Right kidney (tissue), 9 donors: Measurements from ENCODE around the gene GTF2B.
"Not testable (repeated sequence)": the region's sequence is repeated elsewhere in the genome, so short reads cannot be mapped to it uniquely, and the experiment has no call there.

Experiments
- DNase-seq: peaks from one replicate; pipeline ENCODE4 v3.0.0-alpha.2; 2016
- long read RNA-seq, 8 donors: transcript quantifications; one replicate each; lab custom pipeline, GENCODE V29; 2026

GTF2B gene, protein sequence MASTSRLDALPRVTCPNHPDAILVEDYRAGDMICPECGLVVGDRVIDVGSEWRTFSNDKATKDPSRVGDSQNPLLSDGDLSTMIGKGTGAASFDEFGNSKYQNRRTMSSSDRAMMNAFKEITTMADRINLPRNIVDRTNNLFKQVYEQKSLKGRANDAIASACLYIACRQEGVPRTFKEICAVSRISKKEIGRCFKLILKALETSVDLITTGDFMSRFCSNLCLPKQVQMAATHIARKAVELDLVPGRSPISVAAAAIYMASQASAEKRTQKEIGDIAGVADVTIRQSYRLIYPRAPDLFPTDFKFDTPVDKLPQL
- long read RNA-seq, donor 1, transcript GTF2B-201 (7 exons, 1,351 nt) = major isoform, 27 of 35 reads
- long read RNA-seq, donor 1, partial matches to known transcripts = 8 of 35 reads
- long read RNA-seq, donor 1, other reads (novel, unspliced or antisense) = 0 of 35 reads
- long read RNA-seq, donor 2, transcript GTF2B-201 (7 exons, 1,351 nt) = major isoform, 13 of 13 reads
- long read RNA-seq, donor 2, partial matches to known transcripts = 0 of 13 reads
- long read RNA-seq, donor 2, other reads (novel, unspliced or antisense) = 0 of 13 reads
- long read RNA-seq, donor 3, transcript GTF2B-201 (7 exons, 1,351 nt) = major isoform, 11 of 53 reads
- long read RNA-seq, donor 3, partial matches to known transcripts = 42 of 53 reads
- long read RNA-seq, donor 3, other reads (novel, unspliced or antisense) = 0 of 53 reads
- long read RNA-seq, donor 4, transcript GTF2B-201 (7 exons, 1,351 nt) = major isoform, 22 of 62 reads
- long read RNA-seq, donor 4, partial matches to known transcripts = 40 of 62 reads
- long read RNA-seq, donor 4, other reads (novel, unspliced or antisense) = 0 of 62 reads
- long read RNA-seq, donor 5, transcript GTF2B-201 (7 exons, 1,351 nt) = major isoform, 17 of 17 reads
- long read RNA-seq, donor 5, partial matches to known transcripts = 0 of 17 reads
- long read RNA-seq, donor 5, other reads (novel, unspliced or antisense) = 0 of 17 reads
- long read RNA-seq, donor 6, transcript GTF2B-201 (7 exons, 1,351 nt) = major isoform, 20 of 20 reads
- long read RNA-seq, donor 6, partial matches to known transcripts = 0 of 20 reads
- long read RNA-seq, donor 6, other reads (novel, unspliced or antisense) = 0 of 20 reads
- long read RNA-seq, donor 7, transcript GTF2B-201 (7 exons, 1,351 nt) = major isoform, 35 of 48 reads
- long read RNA-seq, donor 7, partial matches to known transcripts = 13 of 48 reads
- long read RNA-seq, donor 7, other reads (novel, unspliced or antisense) = 0 of 48 reads
- long read RNA-seq, donor 8, transcript GTF2B-201 (7 exons, 1,351 nt) = major isoform, 22 of 22 reads
- long read RNA-seq, donor 8, partial matches to known transcripts = 0 of 22 reads
- long read RNA-seq, donor 8, other reads (novel, unspliced or antisense) = 0 of 22 reads

DNA sequence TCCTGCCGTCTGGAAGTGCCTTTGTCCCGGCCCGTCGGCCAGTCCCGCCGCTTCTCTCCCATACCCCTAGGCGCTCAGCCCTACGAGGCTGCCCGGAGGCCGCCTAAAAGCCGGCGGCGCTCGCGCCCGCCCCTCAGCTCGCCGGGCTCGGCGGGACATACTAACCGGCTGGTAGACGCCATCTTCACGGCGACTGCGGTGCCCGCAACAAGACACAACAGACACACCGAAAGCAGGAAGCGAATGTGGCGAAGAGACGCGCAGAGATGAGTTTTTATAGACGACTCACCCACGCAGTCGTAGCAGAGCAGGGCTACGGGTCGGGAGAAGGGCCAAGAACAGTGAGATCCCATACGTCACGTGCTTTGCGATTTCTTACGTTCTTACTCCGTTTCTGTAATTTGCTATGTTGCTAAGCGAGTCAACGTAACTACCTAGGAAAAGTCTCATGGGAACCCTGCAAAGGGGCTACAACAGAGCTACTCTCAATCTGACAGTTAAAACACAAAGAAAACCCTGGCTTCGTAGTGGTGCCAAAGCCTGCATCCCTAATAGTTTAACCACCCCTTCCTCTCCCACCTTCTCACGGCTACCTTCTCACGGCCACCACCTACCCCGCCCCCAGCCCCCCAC lies at the start of gene GTF2B:
GTF2B (minus strand) TSS at position 250 of the 633 bp plus-strand sequence; CDS start at position 182, 68 bp downstream.
- peak; percentile 92 for DNase-seq

DNA sequence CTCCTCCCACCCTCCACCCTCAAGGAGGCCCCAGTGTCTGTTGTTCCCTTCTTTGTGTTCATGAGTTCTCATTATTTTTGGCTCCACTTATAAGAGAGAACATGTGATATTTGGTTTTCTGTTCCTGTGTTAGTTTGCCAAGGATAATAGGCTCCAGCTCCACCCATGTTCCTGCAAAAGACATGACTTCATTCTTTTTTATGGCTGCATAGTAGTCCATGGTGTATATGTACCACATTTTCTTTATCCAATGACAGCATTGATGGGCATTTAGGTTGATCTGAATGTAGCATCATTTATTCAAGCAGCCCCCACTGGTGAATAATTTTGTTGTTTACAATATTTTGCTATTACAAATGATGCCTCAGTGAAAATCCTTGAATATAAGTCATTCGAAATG lies 47.2 kb upstream of the GTF2B start:
- not testable (repeated sequence) for DNase-seq

DNA sequence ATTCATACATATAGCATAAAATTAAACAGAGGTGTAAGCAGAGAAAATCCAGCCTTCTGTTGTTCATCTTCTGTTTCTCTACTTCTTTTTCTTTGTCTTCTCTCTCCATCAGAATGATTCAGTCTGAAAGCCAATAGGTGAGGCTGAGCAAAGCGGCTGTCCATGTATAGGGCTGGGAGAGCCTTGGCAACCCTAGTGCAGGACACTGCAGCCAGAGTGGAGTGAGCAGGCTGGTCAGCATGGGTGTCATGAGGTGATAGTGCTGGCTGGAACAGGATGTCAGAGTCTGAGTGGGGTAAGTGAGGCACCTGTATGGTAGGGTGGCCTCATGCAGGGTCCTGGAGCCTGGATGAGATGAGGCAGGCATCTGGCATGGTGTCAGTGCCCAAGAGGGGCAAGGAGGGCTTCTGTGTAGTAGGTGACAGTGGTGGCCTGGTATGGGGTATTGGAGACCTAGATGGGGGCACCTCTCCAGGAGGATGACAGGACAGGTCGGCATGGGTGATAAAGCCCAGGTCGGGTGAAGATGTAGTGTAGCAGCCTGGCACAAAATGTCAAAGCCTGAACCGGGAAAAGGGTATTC lies 45.5 kb upstream of the GTF2B start:
- DNase-seq = no peak

DNA sequence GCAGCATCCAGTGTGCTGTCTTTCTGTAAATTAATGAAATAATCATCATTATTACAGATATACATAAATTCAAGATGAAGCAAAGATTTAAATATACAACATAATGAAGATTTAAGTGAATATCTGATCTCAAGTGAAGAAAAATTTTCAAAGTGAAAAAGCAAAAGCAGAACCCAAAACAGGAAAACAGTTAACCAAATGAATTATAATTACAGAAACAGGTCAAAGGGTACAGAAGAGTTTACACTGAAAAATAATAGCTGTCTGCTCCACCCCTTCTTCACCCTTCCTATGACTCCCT lies 44.8 kb upstream of the GTF2B start:
- DNase-seq = no peak

DNA sequence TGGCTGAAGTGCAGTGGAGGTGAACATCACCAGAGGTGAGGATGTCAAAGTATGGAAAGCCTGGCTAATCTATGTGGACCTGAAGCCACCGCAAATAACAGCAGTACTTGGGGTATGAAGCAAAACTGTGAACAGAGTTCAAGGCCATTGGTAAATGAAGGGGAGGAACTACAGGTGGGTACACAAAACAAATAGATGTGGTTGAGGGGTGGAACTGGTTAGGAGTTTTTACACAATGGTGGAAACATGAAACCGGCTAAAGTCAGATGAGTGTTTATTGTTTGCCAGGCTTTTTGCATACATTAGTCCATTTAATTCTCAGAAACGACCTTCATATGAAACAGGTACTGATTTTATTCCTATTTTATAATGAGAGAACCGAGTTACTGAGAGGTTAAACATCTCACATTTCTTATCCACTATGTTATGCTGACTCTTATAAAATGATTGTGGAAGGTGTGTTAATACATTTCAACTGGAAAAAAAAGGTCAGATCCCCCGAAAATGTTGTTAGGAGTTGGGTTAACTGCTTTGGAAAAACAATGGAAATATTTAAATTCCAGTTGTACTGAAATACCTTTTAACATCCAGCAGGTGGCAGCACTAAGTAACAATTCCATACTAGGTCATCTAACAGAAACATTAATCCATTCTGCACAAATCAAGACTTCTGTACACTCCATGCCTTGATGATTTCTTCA lies 44.3 kb upstream of the GTF2B start:
- no peak for DNase-seq

DNA sequence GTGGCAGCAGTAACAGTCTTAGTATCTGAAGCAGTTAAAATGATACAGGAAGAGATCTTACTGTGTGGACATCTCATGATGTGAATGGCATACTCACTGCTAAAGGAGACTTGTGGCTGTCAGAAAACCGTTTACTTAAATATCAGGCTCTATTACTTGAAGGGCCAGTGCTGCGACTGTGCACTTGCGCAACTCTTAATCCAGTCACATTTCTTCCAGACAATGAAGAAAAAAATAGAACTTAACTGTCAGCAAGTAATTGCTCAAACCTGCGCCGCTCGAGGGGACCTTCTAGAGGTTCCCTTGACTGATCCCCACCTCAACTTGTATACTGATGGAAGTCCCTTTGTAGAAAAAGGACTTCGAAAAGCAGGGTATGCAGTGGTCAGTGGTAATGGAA lies 38.8 kb upstream of the GTF2B start:
- DNase-seq = not testable (repeated sequence)

DNA sequence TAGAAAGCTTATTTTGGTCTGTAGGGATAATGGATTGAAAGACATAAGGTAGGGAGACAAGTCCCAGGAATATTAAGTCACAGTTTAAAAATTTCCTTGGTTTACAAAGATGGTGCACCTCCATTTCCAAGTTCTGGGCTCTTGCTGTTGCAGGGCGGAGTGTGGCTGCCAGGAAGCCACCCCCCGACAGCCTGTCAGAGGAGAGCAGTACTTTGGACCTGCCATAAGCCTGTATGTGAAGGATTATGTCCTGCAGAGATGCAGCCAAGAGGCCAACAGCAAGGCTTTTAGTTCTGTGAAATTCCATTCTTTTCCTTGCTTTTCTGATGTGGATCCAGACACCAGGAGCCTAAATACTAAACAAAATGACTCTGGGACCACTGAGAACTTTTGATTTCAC lies 31.9 kb upstream of the GTF2B start:
- no peak for DNase-seq

DNA sequence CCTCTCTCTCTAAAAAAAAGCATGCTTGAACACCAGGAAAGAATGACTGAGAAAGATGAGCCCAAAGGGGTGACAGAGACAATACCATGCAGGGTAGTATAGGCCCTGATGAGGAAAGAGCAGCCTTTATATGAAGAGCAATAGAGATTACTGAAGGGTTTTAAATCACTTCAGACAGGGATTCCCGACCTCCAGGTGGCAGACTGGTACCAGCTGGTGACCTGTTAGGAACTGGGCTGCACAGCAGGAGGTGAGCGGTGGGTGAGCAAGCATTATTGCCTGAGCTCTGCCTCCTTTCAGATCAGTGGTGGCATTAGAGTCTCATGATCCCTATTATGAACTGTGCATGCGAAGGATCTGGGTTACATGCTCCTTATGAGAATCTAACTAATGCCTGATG lies 30.8 kb upstream of the GTF2B start:
- DNase-seq = no peak

DNA sequence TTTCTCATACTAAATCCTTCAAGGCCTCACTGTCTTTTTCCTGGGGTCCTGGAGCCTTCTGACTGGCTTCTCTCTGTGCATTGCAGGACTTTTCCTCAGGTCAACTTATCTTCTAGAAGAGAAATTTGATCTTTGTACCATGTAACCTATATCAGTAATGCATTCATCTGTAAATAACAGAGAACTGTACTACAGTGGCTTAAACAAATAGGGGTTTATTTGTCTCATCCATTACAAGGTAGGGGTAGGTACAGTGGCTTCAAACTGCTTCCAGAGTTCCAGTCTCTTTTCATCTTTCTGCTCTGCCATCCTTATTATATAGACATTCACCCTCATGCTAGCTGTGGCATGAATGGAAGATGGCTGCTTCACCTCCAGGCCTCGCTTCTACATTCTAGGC lies 29.5 kb upstream of the GTF2B start:
- DNase-seq = no peak

DNA sequence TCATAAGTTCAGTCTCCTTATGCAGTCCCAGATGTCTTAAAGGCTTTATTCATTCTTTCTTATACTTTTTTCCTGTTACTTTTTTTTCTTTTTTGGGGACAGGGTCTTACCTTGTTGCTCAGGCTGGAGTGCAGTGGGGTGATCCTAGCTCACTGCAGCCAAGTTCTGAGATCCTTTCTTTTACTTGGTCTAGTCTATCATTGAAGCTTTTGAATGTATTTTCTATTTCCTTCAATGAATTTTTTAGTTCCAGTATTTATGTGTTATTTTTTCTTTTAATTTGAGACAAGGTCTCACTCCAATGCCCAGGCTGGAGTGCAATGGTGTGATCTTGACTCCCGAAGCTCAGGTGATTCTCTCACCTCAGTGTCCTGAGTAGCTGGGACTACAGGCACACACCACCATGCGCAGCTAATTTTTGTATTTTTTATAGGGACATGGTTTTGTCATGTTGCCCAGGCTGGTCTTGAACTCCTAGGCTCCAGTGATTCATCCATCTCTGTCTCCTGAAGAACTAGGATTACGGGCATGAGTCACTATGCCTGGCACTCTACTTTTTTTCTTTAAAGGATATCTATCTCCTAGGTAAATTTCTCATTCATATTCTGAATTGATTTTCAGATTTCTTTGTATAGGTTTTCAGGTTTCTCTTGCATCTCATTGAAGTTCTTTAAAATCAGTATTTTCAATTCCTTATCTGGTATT lies 26.1 kb upstream of the GTF2B start:
- DNase-seq = no peak

DNA sequence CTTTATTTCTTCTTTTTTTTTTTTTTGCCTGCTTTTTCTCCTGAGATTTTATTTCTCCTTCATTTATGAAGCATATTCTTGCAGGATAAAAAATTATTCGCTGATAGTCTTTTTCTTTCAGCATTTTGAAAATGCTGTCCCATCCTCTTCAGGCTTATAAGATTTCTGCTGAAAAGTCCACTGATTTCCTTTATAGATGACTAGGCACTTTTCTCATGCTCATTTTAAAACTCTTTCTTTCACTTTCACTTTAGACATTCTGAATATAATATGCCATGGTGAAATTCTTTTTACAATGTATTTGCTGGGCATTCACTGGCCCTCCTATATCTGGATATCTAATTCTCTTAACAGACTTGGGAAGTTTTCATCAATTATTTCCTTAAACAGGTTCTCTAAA lies 25.5 kb upstream of the GTF2B start:
- DNase-seq = no peak

DNA sequence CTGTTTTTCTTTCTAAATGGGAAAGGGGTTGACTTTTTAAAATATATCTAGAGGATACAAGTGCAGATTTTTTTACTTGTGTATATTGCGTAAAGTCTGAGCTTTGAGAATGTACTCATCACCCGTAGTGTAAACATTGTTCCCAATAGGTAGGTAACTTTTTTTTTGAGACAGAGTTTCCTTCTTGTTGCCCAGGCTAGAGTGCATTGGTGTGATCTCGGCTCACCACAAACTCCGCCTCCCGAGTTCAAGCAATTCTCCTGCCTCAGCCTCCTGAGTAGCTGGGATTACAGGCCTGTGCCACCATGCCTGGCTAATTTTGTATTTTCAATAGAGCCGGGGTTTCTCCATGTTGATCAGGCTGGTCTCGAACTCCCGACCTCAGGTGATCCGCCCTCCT lies 20.4 kb upstream of the GTF2B start:
- not testable (repeated sequence) for DNase-seq

DNA sequence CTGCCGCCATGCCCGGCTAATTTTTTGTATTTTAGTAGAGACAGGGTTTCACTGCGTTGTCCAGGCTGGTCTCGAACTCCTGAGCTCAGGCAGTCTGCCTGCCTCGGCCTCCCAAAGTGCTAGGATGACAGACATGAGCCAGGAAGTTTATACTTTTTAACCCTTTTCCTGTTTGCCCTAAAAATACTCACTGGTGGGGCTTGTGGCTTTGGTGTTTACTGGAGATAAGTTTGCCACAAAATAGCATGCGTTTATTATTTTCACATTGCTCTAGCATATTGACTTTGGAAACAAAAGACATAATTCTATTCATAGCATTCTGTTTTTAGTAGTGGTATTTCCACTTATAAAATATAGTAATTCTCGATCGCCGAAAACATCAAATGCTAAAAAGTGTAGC lies 19.8 kb upstream of the GTF2B start:
- no peak for DNase-seq

DNA sequence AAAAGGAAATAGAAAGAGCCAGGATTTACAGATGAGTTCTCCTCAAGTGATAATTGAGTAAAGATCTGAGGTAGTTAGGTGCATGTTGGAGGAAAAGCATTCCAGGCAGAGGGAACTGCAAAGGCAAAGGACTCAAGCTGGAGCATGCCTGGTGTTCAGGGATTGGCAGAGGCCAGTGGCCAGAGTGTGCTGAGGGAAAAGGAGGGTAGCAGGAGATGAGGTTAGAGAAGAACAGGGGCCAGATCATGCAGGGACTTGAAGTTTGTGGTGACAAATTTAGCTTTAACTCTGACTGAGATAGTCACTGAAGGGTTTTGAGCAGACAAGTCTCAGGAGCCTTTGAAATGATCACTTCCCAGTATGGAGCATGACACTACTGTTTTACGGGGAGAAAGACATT lies 19.0 kb upstream of the GTF2B start:
- DNase-seq = no peak

DNA sequence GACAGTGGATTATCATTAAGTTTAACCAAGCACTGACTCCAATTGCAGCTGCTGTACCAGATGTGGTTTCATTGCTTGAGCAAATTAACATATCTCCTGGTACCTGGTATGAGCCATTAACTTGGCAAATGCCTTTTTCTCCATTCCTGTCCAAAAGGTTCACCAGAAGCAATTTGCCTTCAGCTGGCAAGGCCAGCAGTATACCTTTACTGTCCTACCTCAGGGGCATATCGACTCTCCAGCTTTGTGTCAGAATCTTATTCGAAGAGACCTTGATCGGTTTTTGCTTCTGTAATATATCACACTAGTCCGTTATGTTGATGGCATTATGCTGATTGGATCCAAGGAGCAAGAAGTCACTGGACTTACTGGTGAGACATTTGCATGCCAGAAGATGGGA lies 9.5 kb upstream of the GTF2B start:
- no peak for DNase-seq

DNA sequence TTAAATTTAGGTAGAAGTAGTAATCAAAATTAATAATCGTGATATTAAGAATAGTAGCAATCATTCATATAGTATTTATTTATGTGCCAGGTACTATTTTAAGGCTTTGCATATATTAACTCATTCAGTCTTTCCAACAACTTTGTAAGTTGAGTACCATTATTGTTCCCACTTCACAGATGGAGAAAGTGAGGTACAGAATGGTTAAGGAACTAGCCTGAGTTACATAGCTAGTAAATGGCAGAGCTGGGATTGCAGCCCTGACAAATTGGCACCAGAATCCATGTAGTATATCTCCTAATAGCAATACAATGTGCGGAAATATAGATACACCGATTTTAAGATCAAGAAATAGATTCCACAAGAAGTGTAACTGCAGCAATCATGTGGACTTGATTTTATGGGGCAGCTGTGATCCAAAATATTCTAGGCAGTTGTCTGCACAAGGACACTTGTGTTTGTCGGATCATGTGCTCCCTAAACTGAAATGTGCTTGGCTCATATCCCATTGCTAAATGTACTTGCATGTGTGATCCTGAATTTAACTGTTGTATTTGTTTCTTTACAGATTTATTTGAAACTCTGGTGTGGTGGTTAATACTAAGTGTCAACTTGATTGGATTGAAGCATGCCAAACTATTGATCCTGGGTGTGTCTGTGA lies 5.8 kb upstream of the GTF2B start:
- DNase-seq = no peak

DNA sequence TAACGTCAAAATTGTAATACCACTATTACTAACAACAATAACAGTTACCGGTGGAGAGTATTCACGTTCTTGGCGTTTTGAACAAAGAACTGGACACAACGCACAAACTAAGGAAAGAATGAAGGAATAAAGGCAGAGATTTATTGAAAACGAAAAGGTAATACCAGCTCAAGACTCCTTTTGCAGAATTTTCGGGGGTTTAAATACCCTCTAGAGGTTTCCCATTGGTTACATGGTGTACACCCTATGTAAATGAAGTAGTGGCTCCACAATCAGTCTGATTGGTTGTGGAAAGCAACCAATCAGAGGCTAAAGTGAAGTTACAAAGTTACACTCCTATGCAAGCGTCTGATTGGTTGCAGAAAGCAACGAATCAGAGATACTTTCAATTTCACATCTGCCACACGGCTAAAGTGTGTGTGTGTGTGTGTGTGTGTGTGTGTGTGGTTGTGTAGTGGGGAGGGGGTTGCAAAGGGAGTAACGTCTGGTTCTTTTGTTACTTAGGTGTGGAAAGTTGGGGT lies 1.1 kb upstream of the GTF2B start:
- no peak for DNase-seq

DNA sequence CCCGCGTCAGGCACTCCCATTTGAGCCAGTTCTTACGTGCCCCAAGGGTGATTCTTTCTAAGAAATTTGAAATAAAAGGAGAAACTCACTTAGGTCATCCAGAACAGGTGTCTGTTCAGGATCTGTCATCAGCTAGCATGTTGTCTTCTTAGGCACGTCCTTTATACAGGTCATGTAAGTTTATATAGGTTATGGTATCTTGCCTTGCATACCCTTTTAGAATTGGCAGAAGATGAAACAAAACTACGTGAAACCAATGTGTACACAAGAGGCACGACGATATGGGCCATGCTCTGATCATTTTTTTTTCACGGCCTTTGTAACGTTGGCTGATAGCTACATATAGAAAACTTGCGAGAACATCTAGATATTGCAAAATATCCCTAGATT lies 579 bp upstream of the GTF2B start:
- DNase-seq = no peak

DNA sequence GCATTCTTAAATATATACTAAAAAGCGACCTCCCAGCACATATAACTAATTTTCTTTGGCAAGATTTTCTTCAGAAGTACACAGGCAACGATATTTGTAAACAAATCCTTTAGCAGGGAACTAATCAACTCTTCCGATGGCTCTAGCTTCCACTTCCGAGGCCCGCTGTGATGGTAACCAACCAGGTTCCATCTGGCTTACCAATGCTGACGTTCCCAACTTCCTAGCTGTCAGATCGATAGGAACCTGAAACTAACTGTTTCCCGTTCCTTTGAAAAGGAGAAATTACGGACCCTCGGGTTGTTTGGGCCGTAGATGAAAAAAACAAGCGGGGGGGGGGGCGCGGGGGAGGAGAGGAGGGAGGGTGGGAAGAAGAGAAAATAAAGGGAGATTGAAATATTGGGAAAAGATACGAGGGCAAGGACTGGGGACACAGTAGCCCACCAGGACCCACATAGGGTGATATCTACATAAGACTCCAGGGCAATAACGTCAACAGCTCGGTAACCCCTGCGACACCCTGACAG lies 513 bp downstream of the GTF2B start:
- no peak for DNase-seq
